ENCODE results near the gene SPATA25. TPM values are rescaled to one million over a fixed set of nuclear protein-coding genes. Genes with fewer than 3 reads are reported as not detected.

The SPATA25 gene
- total RNA-seq, 1 experiment from 2014 or later, result 1.8 TPM

DNA sequence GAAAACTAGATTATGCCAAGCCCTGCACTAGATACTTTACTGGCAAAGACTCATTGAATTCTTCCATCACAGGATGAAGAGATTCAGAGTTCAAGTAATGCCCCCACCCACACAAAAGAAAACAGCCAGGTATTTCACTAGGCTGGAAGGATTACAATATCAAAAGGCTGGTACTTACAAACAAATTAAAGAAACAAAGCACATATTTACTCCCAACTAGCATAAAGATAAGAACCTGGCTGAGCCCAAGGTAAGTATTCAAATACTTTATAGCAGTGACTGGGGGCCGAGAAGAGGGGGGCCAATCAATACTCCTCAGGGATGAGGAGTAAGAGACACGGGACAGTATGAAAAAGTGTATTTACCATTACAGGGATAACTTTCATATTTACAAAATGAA is 33.9 kb downstream of the SPATA25 start:
- Histone ChIP-seq H3K4me3 (ENCODE audit: low read depth in 2 of 2, low read length in 2 of 2) (no peak overlapping the region), H3K4me1 (ENCODE audit: control insufficient read depth, insufficient read depth, low read length) (peaks cover 10% of the 10 kb centered on the region), H3K36me3 (ENCODE audit: control insufficient read depth, insufficient read depth, low read length) (no peaks in the 10 kb centered on the region; the same call in none of the 2 replicates), H3K27ac (ENCODE audit: low read length) (no peak overlapping the region), H3K27me3 (ENCODE audit: control insufficient read depth, insufficient read depth, low read length) (no peaks in the 10 kb centered on the region), H3K9me3 (ENCODE audit: control insufficient read depth, insufficient read depth, low read depth, low read length) (no peaks in the 10 kb centered on the region)
- TF ChIP-seq, protein P1, sequence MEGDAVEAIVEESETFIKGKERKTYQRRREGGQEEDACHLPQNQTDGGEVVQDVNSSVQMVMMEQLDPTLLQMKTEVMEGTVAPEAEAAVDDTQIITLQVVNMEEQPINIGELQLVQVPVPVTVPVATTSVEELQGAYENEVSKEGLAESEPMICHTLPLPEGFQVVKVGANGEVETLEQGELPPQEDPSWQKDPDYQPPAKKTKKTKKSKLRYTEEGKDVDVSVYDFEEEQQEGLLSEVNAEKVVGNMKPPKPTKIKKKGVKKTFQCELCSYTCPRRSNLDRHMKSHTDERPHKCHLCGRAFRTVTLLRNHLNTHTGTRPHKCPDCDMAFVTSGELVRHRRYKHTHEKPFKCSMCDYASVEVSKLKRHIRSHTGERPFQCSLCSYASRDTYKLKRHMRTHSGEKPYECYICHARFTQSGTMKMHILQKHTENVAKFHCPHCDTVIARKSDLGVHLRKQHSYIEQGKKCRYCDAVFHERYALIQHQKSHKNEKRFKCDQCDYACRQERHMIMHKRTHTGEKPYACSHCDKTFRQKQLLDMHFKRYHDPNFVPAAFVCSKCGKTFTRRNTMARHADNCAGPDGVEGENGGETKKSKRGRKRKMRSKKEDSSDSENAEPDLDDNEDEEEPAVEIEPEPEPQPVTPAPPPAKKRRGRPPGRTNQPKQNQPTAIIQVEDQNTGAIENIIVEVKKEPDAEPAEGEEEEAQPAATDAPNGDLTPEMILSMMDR (IDR thresholded peaks at IDR 0.05), result no peak
- TF ChIP-seq SIN3A (IDR thresholded peaks at IDR 0.05; ENCODE audit: borderline replicate concordance, insufficient read depth, low read depth, low read length) (no peak), TCF7L2 (IDR thresholded peaks at IDR 0.05; ENCODE audit: low read depth, low read length) (no peak)
- no TSS peak for BruUV-seq (replicated peaks)
- DNase-seq (ENCODE audit: low read depth, low spot score), result no peak
- no peak for ATAC-seq
- intact Hi-C loops (cut with micrococcal nuclease; ENCODE audit: unreplicated experiment) (no loop called here), in situ Hi-C loops (cut with HindIII; ENCODE audit: low pct_unique_long_range_greater_than_20kb, low sequenced_read_pairs) (no loop called here)
- ChIA-PET CTCF (no interaction called here), POLR2A (no interaction called here)

DNA sequence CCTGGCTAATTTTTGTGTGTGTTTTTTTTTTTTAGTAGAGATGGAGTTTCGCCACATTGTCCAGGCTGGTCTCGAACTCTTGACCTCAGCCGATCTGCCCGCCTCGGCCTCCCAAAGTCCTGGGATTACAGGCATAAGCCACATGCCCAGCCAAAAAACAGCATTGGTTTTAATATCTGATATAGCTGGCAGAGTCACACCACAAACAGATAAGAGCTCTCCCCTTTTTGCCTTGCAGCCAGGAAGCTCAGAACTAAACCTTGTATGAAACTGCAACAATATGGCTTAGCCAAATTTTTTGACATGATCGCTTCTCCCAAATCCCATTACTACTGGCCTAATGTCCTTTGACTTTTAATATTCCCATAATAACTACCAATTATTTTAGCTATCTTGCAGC is 35.1 kb downstream of the SPATA25 start:
- Histone ChIP-seq H3K36me3 (ENCODE audit: control insufficient read depth, insufficient read depth, low read length) (no peaks in the 10 kb centered on the region; the same call in none of the 2 replicates), H3K27me3 (ENCODE audit: control insufficient read depth, insufficient read depth, low read length) (no peaks in the 10 kb centered on the region), H3K27ac (ENCODE audit: low read length) (no peak overlapping the region), H3K9me3 (ENCODE audit: control insufficient read depth, insufficient read depth, low read depth, low read length) (no peaks in the 10 kb centered on the region), H3K4me3 (ENCODE audit: low read depth in 2 of 2, low read length in 2 of 2) (no peak overlapping the region), H3K4me1 (ENCODE audit: control insufficient read depth, insufficient read depth, low read length) (peaks cover 7% of the 10 kb centered on the region)
- BruUV-seq (replicated peaks), result no TSS peak
- DNase-seq (ENCODE audit: low read depth, low spot score), result no peak
- intact Hi-C loops (cut with micrococcal nuclease; ENCODE audit: unreplicated experiment) (no loop called here), in situ Hi-C loops (cut with HindIII; ENCODE audit: low pct_unique_long_range_greater_than_20kb, low sequenced_read_pairs) (no loop called here)
- ATAC-seq, result no peak
- POLR2A ChIA-PET, result no interaction called here
- CTCF ChIA-PET, result interaction anchor here (0.7 kb wide), 1 partner anchor 53 kb away, joined by 3 read pairs; no protein-coding TSS in a partner anchor
- TF ChIP-seq, protein P1 (IDR thresholded peaks at IDR 0.05), result no peak
- TF ChIP-seq TCF7L2 (IDR thresholded peaks at IDR 0.05; ENCODE audit: low read depth, low read length) (no peak), POLR2AphosphoS5 (IDR thresholded peaks at IDR 0.05; ENCODE audit: low read depth, low read length) (no peak), SIN3A (IDR thresholded peaks at IDR 0.05; ENCODE audit: borderline replicate concordance, insufficient read depth, low read depth, low read length) (no peak)
- TF ChIP-seq, protein P2, sequence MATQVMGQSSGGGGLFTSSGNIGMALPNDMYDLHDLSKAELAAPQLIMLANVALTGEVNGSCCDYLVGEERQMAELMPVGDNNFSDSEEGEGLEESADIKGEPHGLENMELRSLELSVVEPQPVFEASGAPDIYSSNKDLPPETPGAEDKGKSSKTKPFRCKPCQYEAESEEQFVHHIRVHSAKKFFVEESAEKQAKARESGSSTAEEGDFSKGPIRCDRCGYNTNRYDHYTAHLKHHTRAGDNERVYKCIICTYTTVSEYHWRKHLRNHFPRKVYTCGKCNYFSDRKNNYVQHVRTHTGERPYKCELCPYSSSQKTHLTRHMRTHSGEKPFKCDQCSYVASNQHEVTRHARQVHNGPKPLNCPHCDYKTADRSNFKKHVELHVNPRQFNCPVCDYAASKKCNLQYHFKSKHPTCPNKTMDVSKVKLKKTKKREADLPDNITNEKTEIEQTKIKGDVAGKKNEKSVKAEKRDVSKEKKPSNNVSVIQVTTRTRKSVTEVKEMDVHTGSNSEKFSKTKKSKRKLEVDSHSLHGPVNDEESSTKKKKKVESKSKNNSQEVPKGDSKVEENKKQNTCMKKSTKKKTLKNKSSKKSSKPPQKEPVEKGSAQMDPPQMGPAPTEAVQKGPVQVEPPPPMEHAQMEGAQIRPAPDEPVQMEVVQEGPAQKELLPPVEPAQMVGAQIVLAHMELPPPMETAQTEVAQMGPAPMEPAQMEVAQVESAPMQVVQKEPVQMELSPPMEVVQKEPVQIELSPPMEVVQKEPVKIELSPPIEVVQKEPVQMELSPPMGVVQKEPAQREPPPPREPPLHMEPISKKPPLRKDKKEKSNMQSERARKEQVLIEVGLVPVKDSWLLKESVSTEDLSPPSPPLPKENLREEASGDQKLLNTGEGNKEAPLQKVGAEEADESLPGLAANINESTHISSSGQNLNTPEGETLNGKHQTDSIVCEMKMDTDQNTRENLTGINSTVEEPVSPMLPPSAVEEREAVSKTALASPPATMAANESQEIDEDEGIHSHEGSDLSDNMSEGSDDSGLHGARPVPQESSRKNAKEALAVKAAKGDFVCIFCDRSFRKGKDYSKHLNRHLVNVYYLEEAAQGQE (IDR thresholded peaks at IDR 0.05; ENCODE audit: insufficient read depth in 1 of 2, low read depth in 2 of 2, low read length in 1 of 2), result no peak
